H9 (cell line): ENCODE data around the gene OR8B8. TPM values are rescaled to one million over a fixed set of nuclear protein-coding genes. Genes with fewer than 3 reads are reported as not detected.

ENCODE experiments used
- DNase-seq: peaks from one replicate; pipeline ENCODE4 v3.0.0-alpha.2; 2017
- H2AFZ ChIP-seq: one replicate; pipeline ENCODE4 v1.6.1; 2013; ENCODE audit warnings: mild to moderate bottlenecking, low read length, control low read depth, moderate library complexity
- H2AK5ac ChIP-seq: 2 replicates; pipeline ENCODE4 v1.6.1; 2013; ENCODE audit warnings: low read length, control low read depth, mixed read lengths; ENCODE audit not compliant: insufficient read length
- H2BK120ac ChIP-seq: one replicate; pipeline ENCODE4 v1.6.1; 2013; ENCODE audit warnings: low read depth, mild to moderate bottlenecking, low read length, control low read depth, inconsistent platforms; ENCODE audit not compliant: poor library complexity, severe bottlenecking
- H2BK12ac ChIP-seq: 2 replicates; pipeline ENCODE4 v1.6.1; 2013; ENCODE audit warnings: low read length, control low read depth, mixed read lengths, low read depth; ENCODE audit not compliant: insufficient read length
- H2BK15ac ChIP-seq: 2 replicates; pipeline ENCODE4 v1.6.1; 2013; ENCODE audit warnings: low read depth, low read length, control low read depth
- H2BK20ac ChIP-seq: one replicate; pipeline ENCODE4 v1.6.1; 2013; ENCODE audit warnings: low read depth, mild to moderate bottlenecking, low read length, control low read depth, inconsistent platforms; ENCODE audit not compliant: poor library complexity, severe bottlenecking
- H2BK5ac ChIP-seq: 2 replicates; pipeline ENCODE4 v1.6.1; 2013; ENCODE audit warnings: low read length, control low read depth, mixed read lengths; ENCODE audit not compliant: insufficient read length
- H3K14ac ChIP-seq: 2 replicates; pipeline ENCODE4 v1.6.1; 2013; ENCODE audit warnings: low read length, control low read depth; ENCODE audit not compliant: insufficient read depth
- H3K18ac ChIP-seq: 2 replicates; pipeline ENCODE4 v1.6.1; 2013; ENCODE audit warnings: low read depth, mild to moderate bottlenecking, mixed read lengths, low read length, control low read depth; ENCODE audit not compliant: insufficient read length
- H3K23ac ChIP-seq: 2 replicates; pipeline ENCODE4 v1.6.1; 2013; ENCODE audit warnings: low read length, control low read depth, mixed read lengths, low read depth; ENCODE audit not compliant: insufficient read length
- H3K23me2 ChIP-seq: 2 replicates; pipeline ENCODE4 v1.6.1; 2013; ENCODE audit warnings: low read depth, mild to moderate bottlenecking, mixed read lengths, low read length, control low read depth; ENCODE audit not compliant: insufficient read length, poor library complexity, severe bottlenecking
- H3K27ac ChIP-seq: 2 replicates; pipeline ENCODE4 v1.5.1; 2013; ENCODE audit warnings: low read length, control low read depth, mixed read lengths, low read depth; ENCODE audit not compliant: insufficient read length
- H3K27me3 ChIP-seq: 2 replicates; pipeline ENCODE4 v1.6.1; 2013; ENCODE audit warnings: low read length, control low read depth, inconsistent platforms; ENCODE audit not compliant: insufficient read depth
- H3K4ac ChIP-seq: 2 replicates; pipeline ENCODE4 v1.6.1; 2013; ENCODE audit warnings: low read depth, mild to moderate bottlenecking, control low read depth, inconsistent platforms, low read length, moderate library complexity
- H3K4me1 ChIP-seq: 2 replicates; pipeline ENCODE4 v1.6.1; 2013; ENCODE audit warnings: low read length, control low read depth, inconsistent platforms; ENCODE audit not compliant: insufficient read depth
- H3K4me2 ChIP-seq: 2 replicates; pipeline ENCODE4 v1.6.1; 2013; ENCODE audit warnings: low read length, control low read depth, mixed read lengths; ENCODE audit not compliant: insufficient read length, insufficient read depth
- H3K56ac ChIP-seq: 2 replicates; pipeline ENCODE4 v1.6.1; 2013; ENCODE audit warnings: low read depth, mild to moderate bottlenecking, mixed read lengths, low read length, control low read depth; ENCODE audit not compliant: insufficient read length
- H3K79me1 ChIP-seq: 2 replicates; pipeline ENCODE4 v1.6.1; 2013; ENCODE audit warnings: low read depth, mild to moderate bottlenecking, moderate library complexity, low read length, control low read depth, inconsistent platforms; ENCODE audit not compliant: insufficient read depth, poor library complexity, severe bottlenecking
- H3K79me2 ChIP-seq: 2 replicates; pipeline ENCODE4 v1.6.1; 2013; ENCODE audit warnings: low read length, control low read depth, inconsistent platforms; ENCODE audit not compliant: insufficient read depth
- H3K9ac ChIP-seq: 2 replicates; pipeline ENCODE4 v1.6.1; 2013; ENCODE audit warnings: low read length, control low read depth, mixed read lengths; ENCODE audit not compliant: insufficient read length; ENCODE audit errors: extremely low read depth
- H3K9me3 ChIP-seq: one replicate; pipeline ENCODE4 v1.6.1; 2013; ENCODE audit warnings: low read depth, low read length, inconsistent platforms; ENCODE audit not compliant: control insufficient read depth
- H3T11ph ChIP-seq: one replicate; pipeline ENCODE4 v1.6.1; 2013; ENCODE audit warnings: mild to moderate bottlenecking, low read length, control low read depth, inconsistent platforms
- H4K20me1 ChIP-seq: one replicate; pipeline ENCODE4 v1.6.1; 2013; ENCODE audit not compliant: control insufficient read depth, insufficient read length, insufficient read depth
- H4K5ac ChIP-seq: 2 replicates; pipeline ENCODE4 v1.6.1; 2013; ENCODE audit warnings: low read depth, mild to moderate bottlenecking, mixed read lengths, low read length, control low read depth; ENCODE audit not compliant: insufficient read length
- H4K8ac ChIP-seq: replicated peaks from 2 replicates; pipeline ENCODE4 v1.6.1; 2013; ENCODE audit warnings: low read length, control low read depth, mixed read lengths, low read depth; ENCODE audit not compliant: insufficient read length
- H4K91ac ChIP-seq: 2 replicates; pipeline ENCODE4 v1.6.1; 2013; ENCODE audit warnings: low read depth, mild to moderate bottlenecking, moderate library complexity, mixed read lengths, low read length, control low read depth; ENCODE audit not compliant: insufficient read length
- H3K27ac Mint-ChIP-seq, 3 experiments: 2 replicates in 2 of 3; 3 replicates in 1 of 3; pipeline ENCODE4 v1.8.0; 2020 to 2021; ENCODE audit warnings: mixed read lengths in 3 of 3, mild to moderate bottlenecking in 1 of 3, moderate library complexity in 1 of 3
- H3K27me3 Mint-ChIP-seq: 2 replicates; pipeline ENCODE4 v1.8.0; 2021; ENCODE audit warnings: low read depth, mild to moderate bottlenecking, moderate library complexity, mixed read lengths
- H3K36me3 Mint-ChIP-seq, 3 experiments: 2 replicates in 2 of 3; 3 replicates in 1 of 3; pipeline ENCODE4 v1.8.0; 2020 to 2021; ENCODE audit warnings: low read depth in 3 of 3, mixed read lengths in 3 of 3; ENCODE audit not compliant: insufficient read depth in 1 of 3
- H3K4me1 Mint-ChIP-seq, 2 experiments: 2 replicates each; pipeline ENCODE4 v1.8.0; 2020; ENCODE audit warnings: mixed read lengths in 2 of 2
- H3K4me3 Mint-ChIP-seq, 2 experiments: 2 replicates in 1 of 2; 3 replicates in 1 of 2; pipeline ENCODE4 v1.8.0; 2020 to 2021; ENCODE audit warnings: mild to moderate bottlenecking in 2 of 2, mixed read lengths in 2 of 2, moderate library complexity in 1 of 2
- H3K9me3 Mint-ChIP-seq, 2 experiments: 2 replicates in 1 of 2; 3 replicates in 1 of 2; pipeline ENCODE4 v1.8.0; 2020; ENCODE audit warnings: mild to moderate bottlenecking in 2 of 2, mixed read lengths in 2 of 2, moderate library complexity in 1 of 2
- WGBS: extraction: QIAGEN DNeasy Blood & Tissue Kit; methylation state at CpG from one replicate; pipeline ENCODE4 v1.1.7; 2013; ENCODE audit warnings: missing lambda C conversion rate, low lambda C conversion rate, mixed read lengths; ENCODE audit not compliant: insufficient read length; ENCODE audit errors: extremely low coverage; 5-methylcytosine and 5-hydroxymethylcytosine counted together
- total RNA-seq: library from RNA; stranded (reverse); gene quantifications from 2 replicates; pipeline ENCODE4 v1.2.1, GENCODE V29; 2021
- TF ChIP-seq, protein P1 (sequence below): fragments of 200-600 bp; sonication (generic); conservative IDR thresholded peaks from 3 replicates; pipeline ENCODE4 v1.8.0; 2021; ENCODE audit warnings: antibody characterized with exemption, mild to moderate bottlenecking

Gene OR8B8
- total RNA-seq, 1 experiment from 2014 or later = not detected

DNA sequence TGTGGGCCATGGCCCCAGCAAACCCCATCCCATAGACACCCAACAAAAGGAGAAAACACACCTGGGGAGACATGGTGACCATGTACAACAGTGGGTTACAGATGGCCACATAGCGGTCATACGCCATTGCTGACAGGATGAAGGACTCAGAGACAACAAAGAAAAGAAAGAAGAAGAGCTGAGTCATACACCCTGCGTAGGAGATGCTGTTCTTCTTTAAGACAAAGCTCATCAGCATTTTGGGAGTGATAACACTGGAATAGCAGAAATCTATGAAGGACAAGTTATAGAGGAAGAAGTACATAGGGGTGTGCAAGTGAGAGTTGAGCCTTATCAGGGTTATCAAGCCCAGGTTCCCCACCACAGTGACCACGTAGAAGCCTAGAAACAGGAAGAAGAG, 4.9 kb downstream of the OR8B8 start:
- Histone ChIP-seq H4K20me1 (no peaks in the 10 kb centered on the region), H2BK12ac (no peak overlapping the region), H3K56ac (no peak overlapping the region), H3K27me3 (no peaks in the 10 kb centered on the region), H3K14ac (no peak overlapping the region), H4K5ac (no peak overlapping the region), H3K18ac (no peak overlapping the region), H3K27ac (no peak overlapping the region), H3K79me2 (no peaks in the 10 kb centered on the region), H3K4ac (no peak overlapping the region), H4K8ac (no peak overlapping the region), H3K4me2 (no peak overlapping the region), H2AK5ac (no peak overlapping the region), H3K9me3 (no peaks in the 10 kb centered on the region), H3K4me1 (no peaks in the 10 kb centered on the region), H3K79me1 (no peaks in the 10 kb centered on the region), H3T11ph (no peak overlapping the region), H2BK5ac (no peak overlapping the region), H2BK120ac (no peak overlapping the region), H3K23me2 (no peaks in the 10 kb centered on the region), H2BK15ac (no peak overlapping the region), H3K9ac (no peak overlapping the region), H2AFZ (no peak overlapping the region), H2BK20ac (no peak overlapping the region), H3K23ac (no peak overlapping the region), H4K91ac (no peak overlapping the region)
- Mint-ChIP-seq H3K9me3 (no peaks in the 10 kb centered on the region), H3K4me1 (peaks cover 3 to 7% of the 10 kb centered on the region in 2 experiments; a peak in 3 of 4 replicates), H3K36me3 (no peaks in the 10 kb centered on the region), H3K27me3 (peaks cover 6% of the 10 kb centered on the region), H3K4me3 (no peak overlapping the region), H3K27ac (no peak overlapping the region)
- TF ChIP-seq, protein P1, sequence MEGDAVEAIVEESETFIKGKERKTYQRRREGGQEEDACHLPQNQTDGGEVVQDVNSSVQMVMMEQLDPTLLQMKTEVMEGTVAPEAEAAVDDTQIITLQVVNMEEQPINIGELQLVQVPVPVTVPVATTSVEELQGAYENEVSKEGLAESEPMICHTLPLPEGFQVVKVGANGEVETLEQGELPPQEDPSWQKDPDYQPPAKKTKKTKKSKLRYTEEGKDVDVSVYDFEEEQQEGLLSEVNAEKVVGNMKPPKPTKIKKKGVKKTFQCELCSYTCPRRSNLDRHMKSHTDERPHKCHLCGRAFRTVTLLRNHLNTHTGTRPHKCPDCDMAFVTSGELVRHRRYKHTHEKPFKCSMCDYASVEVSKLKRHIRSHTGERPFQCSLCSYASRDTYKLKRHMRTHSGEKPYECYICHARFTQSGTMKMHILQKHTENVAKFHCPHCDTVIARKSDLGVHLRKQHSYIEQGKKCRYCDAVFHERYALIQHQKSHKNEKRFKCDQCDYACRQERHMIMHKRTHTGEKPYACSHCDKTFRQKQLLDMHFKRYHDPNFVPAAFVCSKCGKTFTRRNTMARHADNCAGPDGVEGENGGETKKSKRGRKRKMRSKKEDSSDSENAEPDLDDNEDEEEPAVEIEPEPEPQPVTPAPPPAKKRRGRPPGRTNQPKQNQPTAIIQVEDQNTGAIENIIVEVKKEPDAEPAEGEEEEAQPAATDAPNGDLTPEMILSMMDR = no peak
- no CpG with 5 or more reads among the region's 4 CpGs for WGBS
- DNase-seq = no peak
